ENCODE data around the gene ANO10. TPM values are rescaled to one million over a fixed set of nuclear protein-coding genes. Genes with fewer than 3 reads are reported as not detected.
"Not testable (repeated sequence)": the region's sequence is repeated elsewhere in the genome, so short reads cannot be mapped to it uniquely, and the experiment has no call there.

Gene ANO10
- polyA plus RNA-seq, 4 donors: 37.5 to 50.5 (median 41.3) TPM

DNA sequence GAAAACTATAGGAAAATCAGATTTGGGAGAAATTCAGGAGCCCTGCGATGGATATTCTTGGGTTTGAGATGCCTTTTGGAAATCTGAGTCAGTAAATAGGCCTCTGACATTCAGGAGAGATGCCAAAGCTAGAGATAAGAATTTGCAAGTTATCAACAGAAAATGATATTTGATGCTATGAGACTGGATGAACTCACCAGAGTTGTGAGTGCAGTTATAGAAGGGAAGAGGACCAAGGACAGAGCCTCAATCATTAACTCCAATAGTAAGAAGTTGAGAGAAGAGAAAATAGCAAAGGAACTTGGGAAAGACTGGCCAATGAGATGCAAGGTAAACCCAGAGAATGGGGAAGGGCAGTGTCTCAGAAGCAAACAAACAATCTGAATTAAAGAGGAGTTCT lies 7.9 kb upstream of the ANO10 start:
- no peak for DNase-seq (ENCODE audit: low read depth in 4 of 4, low spot score in 3 of 4)

DNA sequence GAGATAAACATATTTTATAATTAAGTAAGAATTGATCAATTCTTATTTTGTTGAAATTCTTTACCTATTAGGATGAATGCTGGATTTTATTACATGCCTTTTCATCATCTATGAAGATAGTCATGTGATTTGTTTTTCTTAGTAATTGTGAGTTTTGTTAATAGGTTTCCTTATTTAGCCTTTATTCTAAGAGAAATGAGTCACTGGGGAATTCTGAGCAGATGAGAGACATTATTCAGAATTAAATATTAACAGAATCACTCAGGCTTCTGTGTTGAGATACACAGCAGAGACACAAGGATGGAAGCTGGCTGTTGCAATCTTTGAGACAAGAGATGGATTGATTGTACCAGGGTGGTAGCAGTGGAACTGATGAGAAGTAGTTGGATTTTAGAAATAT lies 7.4 kb upstream of the ANO10 start:
- DNase-seq (ENCODE audit: low read depth in 4 of 4, low spot score in 3 of 4): no peak

DNA sequence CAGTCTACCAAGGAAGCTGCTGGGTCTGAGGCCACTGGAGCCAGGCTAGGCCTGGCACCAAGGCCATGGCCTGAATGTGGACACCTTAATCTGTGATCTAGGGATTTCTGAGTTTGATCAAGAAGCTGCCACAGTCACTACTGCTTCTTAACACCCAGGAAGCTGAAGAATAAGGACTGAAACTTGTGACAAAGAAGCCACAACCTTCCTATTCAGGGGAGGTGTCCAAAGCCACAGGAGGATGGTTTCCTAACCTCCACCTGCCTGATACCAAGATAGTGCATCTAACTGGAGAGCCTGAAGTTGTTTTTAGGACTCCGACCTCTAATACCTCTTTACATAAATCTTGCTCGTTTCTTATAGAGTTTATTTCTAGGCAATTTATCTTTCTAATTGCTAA lies 5.5 kb upstream of the ANO10 start:
- DNase-seq (ENCODE audit: low read depth in 4 of 4, low spot score in 3 of 4): no peak

DNA sequence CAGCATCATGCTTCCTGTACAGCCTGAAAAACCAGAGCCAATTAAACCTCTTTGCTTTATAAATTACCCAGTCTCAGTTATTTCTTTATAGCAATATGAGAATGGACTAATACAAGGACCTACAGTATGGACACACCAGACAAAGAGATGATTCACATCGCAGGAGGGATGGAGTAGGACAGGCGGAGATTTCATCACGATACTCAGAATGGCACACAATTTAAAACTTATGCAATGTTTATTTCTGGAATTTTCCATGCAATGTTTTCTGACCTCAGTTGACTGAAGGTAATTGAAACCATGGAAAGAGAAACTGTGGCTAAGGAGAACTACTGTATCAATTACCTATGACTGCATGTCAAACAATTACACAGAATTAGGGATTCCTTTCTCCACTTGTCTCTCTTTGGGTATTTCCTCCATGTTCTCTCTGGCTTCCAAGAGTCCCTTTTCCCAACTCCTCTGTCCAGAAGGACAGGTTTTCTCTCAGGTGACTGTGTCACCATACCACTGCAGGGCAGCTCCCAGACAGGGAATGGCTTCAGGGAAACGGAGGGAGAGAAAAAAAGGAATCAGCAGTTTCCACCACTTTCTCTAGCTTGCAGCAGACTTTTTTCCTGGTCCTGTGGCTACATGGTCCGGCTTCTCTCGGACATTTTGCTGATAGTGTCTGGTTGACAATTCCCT lies 3.0 kb upstream of the ANO10 start:
- no peak for DNase-seq (ENCODE audit: low read depth in 4 of 4, low spot score in 3 of 4)

DNA sequence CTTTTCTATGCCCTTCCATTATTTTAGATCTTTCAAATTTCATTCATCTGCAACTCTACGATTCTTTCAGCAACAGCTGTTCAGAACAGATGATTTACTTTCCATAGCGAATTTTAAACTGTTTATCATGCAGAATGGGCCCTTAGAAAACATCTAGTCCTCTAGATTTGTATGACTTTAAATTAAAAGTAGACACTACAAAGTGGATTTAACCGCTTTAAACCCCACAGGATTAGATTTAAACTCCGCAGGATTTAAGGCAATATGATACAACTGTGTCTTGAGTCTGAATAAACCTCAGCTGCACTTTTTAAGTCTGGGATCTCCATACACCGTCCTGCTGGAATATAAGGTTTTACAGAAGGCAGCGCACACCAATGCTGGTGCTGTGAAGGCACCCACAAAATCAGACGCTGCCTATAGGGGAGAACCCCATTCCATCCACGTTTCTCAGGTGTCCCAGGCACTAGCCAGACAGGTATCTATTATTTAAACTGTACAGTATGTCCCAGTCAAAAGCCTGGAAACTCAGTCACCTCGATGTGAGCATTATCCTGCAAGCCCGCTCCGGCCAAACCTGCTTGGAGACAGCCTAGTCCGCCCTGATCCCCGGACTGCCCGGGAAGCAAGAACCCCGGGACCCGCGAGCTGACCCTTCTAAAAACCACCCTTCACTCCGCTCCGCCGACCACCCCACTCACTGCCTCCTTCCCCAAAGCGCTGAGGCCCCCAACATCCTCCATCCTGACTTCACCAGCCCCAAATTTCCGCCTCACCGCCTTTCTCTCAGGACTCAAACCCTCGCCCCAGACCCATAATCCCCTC lies 768 bp downstream of the ANO10 start:
- peak in 3 of 4 donors; percentile 15 to 26 (median 25) for DNase-seq (ENCODE audit: low read depth in 4 of 4, low spot score in 3 of 4)

DNA sequence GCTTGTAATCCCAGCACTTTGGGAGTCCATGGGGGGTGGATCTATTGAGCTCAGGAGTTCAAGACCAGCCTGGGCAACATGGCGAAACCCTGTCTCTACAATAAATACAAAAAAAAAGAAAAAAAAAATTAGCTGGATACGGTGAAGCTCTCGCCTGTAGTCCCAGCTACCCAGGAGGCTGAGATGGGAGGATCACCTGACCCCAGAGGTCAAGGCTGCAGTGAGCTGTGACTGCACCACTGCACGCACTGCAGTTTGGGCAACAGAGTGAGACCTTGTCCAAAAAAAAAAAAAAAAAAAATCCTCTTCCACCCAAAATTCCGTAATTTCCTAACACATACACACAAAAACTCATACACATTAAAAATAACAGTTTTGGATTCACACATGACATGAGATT lies 2.2 kb downstream of the ANO10 start:
- DNase-seq (ENCODE audit: low read depth in 4 of 4, low spot score in 3 of 4): no peak

DNA sequence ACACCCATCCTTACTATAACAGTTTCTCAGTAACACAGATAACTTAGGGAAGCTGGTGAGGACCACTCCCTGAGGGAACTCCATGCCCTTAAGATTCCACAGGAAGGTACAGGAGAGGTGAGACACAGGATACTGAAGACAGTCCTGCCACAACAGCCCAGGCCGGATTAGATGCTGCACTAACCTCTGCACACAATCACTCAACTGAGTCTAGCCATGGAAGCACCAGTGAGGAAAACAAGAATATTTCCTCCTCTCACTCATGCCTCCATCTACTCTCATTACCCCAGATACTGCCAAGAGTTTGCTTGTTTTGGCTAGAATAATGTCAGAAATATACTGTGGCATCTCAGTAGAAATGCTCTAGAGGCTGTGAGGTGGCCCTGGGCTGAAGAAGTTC lies 3.7 kb downstream of the ANO10 start:
- no peak for DNase-seq (ENCODE audit: low read depth in 4 of 4, low spot score in 3 of 4)

DNA sequence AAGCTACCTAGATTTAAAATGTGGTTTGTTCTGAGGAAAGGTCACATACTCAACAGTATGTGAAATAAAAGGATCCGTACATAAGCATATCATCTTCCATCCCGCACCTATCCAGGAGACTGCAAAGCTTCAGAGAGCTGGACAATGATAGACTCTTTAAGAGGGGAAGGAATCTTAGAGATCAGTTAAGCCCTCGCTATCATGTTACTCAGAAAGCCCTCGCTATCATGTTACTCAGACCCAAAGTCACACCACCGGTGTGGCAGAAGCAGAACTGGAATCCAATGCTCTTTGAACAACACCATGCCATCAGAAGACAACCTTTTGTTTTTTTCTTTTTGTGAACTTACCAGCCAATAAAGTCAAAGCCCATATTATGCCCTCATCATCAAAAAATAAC lies 5.8 kb downstream of the ANO10 start:
- DNase-seq (ENCODE audit: low read depth in 4 of 4, low spot score in 3 of 4): no peak

DNA sequence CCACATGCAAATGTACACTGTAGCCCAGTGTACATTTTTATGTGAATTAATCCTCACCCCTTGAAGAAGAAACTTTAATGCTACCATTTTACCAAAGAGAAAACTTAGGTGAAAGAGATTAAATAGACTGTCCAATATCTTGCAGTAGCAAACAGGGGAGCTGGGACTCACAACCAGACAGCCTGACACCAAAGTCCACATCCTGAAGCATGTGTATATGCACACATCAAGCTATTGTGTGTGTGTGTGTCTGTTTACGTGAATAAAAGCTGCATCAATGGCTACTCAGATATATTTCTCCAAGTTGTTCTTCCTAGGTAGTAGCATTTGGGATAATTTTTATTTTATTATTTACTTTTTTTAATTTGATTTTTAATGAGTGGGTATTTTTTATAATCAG lies 6.7 kb downstream of the ANO10 start:
- no peak for DNase-seq (ENCODE audit: low read depth in 4 of 4, low spot score in 3 of 4)

DNA sequence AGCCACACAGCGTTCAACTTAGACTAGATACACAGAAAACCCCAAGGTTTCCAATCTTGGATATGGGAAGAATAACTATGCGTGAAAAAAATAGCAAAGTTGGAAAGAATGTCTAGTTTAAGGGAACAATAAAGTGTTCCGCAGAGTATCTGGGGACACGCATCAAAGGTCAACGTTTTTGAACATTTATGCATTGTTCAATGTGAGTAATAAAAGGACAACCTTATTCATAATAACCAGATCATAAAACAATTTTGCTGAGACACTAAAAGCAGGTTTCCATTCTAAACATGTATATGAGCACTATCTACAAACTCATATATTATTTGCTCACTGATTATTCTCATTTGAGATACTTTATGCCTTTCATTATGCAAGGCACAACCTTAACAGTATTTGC lies 7.8 kb downstream of the ANO10 start:
- no peak for DNase-seq (ENCODE audit: low read depth in 4 of 4, low spot score in 3 of 4)

DNA sequence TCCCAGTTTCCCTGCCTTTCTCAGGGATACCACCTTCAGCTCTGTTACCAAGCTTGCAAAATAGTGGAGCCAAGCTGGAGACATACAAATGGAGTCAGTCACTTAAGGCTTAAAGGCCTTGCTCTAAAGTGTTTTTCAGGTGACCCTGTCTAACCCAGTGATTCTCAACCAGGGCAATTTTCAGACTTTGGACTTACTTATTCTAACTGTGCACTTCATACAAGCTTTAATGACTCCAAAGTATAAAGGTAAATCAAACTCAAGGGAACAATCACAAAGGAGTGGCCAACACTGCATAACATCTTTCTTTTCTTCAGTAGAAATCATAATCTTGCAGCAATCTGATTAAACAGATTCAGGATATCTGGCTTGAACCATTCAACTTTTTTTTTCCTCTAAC lies 9.4 kb downstream of the ANO10 start:
- DNase-seq (ENCODE audit: low read depth in 4 of 4, low spot score in 3 of 4): no peak

DNA sequence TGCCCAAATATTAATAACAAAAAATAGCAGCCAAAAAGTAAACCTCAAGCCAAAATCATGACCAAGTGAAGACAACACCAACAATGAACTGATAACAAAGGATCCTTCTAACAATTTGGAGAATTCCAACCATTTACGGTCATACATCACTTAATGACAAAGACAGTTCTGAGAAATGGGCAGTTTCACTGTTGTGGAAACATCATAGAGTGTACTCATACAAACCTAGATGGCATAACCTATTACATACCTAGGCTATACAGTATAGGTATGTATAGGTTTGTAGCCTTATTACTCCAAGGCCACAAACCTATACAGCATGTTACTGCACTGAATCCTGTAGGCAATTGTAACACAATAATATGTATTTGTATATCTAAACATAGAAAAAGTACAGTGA lies 12.4 kb downstream of the ANO10 start:
- DNase-seq (ENCODE audit: low read depth in 4 of 4, low spot score in 3 of 4): no peak

DNA sequence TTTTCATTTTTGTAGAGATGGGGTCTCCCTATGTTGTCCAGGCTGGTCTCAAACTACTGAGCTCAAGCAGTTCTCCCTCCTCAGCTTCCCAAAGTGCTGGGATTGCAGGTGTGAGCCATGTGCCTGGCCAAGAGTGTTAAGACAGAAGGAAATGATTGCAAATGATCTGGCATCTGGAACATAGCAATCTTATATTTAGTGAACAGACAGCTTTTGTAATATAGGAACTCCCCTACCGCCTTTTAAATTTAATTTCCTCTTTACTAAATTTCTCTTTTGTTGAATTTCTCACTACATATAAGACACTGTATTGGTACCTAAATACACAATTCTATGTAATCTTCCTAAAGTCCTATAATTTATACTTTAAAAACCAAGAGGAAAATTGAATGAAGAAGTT lies 13.1 kb downstream of the ANO10 start:
- DNase-seq (ENCODE audit: low read depth in 4 of 4, low spot score in 3 of 4): no peak

DNA sequence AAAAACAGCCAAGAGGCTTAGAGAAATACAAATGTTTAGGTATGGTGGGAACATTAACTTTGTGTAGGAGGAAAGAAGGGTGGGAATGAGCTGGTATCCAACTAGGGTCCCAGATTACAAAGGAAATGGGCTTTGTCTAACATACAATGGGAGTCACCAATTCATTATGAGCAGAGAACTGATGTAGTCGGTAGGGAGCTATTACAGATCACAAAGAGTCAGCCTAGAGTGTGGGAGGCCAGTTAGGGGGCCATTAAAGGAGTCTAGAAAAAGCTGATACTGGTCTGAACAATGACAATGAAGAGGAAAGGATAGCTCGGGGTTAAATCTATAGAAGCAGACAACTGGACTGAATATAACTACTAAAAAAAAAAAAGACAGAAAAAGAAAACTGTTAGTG lies 15.5 kb downstream of the ANO10 start:
- no peak for DNase-seq (ENCODE audit: low read depth in 4 of 4, low spot score in 3 of 4)

DNA sequence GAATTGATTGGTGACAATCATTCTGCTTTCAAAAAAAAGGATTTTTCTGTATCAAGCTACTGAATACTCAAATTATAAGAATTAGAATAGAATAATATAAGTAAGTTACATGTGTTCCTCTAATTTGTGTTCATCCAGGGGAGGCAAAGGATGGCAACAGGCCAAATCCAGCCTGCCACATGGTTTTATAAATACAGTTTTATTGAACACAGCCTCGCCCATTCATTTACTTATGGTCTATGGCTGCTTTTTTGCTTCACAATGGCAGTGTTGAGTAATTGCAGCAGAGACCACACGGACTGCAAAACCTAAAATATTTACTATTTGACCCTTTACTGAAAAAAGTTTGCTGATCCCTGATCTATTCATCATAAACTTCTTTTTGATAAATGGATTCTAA lies 21.9 kb downstream of the ANO10 start:
- not testable (repeated sequence) for DNase-seq (ENCODE audit: low read depth in 4 of 4, low spot score in 3 of 4)

DNA sequence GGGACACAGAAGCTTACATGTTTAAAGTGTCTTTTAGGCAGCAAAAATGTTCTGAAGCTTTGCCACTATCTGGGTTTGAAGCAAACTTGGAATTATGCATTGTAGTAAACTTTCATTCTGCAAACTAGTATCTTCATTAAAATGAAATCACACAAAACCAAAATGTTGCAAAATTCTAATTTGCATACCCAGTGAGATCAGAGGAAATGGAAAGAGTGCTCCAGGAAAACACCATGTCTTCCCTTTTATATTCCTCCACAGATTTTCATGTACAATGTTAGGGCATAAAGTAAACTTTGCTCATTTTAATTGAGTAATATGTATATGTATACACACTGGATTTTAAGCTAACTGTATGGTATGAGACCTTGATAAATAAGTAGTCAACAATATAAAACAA lies 23.9 kb downstream of the ANO10 start:
- DNase-seq (ENCODE audit: low read depth in 4 of 4, low spot score in 3 of 4): no peak

DNA sequence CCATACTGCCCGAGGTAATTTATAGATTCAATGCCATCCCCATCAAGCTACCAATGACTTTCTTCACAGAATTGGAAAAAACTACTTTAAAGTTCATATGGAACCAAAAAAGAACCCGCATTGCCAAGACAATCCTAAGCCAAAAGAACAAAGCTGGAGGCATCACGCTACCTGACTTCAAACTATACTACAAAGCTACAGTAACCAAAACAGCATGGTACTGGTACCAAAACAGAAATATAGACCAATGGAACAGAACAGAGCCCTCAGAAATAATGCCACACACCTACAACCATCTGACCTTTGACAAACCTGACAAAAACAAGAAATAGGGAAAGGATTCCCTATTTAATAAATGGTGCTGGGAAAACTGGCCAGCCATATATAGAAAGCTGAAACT lies 25.6 kb downstream of the ANO10 start:
- not testable (repeated sequence) for DNase-seq (ENCODE audit: low read depth in 4 of 4, low spot score in 3 of 4)

DNA sequence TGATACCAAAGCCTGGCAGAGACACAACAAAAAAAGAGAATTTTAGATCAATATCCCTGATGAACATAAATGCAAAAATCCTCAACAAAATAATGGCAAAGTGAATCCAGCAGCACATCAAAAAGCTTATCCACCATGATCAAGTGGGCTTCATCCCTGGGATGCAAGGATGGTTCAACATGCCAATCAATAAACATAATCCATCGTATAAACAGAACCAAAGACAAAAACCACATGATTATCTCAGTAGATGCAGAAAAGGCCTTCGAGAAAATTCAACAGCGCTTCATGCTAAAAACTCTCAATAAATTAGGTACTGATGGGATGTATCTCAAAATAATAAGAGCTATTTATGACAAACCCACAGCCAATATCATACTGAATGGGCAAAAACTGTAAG lies 26.5 kb downstream of the ANO10 start:
- not testable (repeated sequence) for DNase-seq (ENCODE audit: low read depth in 4 of 4, low spot score in 3 of 4)

DNA sequence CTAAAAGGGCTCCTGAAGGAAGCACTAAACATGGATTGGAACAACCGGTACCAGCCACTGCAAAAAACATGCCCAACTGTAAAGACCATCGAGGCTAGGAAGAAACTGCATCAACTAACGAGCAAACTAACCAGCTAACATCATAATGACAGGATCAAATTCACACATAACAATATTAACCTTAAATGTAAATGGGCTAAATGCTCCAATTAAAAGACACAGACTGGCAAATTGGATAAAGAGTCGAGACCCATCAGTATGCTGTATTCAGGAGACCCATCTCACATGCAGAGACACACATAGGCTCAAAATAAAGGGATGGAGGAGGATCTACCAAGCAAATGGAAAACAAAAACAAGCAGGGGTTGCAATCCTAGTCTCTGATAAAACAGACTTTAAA lies 28.2 kb downstream of the ANO10 start:
- DNase-seq (ENCODE audit: low read depth in 4 of 4, low spot score in 3 of 4): not testable (repeated sequence)

DNA sequence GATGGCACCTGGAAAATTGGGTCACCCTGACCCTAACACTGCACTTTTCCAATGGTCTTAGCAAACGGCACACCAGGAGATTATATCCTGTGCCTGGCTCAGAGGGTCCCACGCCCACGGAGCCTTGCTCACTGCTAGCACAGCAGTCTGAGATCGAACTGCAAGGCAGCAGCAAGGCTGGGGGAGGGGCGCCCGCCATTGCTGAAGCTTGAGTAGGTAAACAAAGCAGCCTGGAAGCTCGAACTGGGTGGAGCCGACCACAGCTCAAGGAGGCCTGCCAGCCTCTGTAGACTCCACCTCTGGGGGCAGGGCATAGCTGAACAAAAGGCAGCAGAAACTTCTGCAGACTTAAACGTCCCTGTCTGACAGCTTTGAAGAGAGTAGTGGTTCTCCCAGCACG lies 29.9 kb downstream of the ANO10 start:
- not testable (repeated sequence) for DNase-seq (ENCODE audit: low read depth in 4 of 4, low spot score in 3 of 4)

DNA sequence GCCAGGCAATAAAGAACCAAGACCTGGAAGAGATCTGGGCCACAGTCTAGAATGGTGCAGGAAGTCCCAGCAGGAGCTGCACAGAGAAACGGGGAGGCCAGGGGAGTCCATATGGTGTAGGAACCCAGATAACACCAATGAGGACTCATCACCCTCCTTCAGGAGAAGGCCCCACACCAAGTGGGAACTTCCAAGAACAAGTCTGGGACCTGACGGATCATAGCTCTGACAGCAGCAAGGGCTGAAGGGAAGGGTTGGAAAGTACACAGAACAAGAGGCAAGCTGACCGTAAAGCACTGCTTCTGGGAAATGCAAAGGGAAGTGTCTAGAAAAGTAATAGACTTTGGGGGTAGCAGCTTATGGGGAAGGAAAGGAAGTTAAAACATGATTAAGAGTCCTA lies 34.5 kb downstream of the ANO10 start:
- no peak for DNase-seq (ENCODE audit: low read depth in 4 of 4, low spot score in 3 of 4)
